ENCODE data around the gene CHMP1B.

DNA sequence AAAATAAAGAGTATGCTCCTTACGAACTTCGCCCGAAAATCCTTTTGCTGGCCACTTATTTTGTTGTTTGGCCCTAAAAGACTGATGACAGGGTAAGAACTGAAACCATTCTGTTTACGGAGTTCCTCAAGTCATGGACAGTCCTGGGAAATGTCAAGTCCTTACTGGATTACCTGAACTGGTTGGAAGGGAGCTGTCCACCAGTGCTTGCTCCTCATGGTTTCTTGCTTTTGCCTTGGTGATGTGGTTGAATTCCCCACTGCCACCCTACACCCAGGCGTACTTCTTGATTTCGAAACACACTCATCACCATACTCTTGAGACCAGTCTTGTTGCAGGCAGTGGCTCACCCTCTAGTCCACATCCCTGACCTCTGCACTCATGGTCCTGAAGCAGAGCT is 49.1 kb upstream of the CHMP1B start:
- TF ChIP-seq, protein P1, sequence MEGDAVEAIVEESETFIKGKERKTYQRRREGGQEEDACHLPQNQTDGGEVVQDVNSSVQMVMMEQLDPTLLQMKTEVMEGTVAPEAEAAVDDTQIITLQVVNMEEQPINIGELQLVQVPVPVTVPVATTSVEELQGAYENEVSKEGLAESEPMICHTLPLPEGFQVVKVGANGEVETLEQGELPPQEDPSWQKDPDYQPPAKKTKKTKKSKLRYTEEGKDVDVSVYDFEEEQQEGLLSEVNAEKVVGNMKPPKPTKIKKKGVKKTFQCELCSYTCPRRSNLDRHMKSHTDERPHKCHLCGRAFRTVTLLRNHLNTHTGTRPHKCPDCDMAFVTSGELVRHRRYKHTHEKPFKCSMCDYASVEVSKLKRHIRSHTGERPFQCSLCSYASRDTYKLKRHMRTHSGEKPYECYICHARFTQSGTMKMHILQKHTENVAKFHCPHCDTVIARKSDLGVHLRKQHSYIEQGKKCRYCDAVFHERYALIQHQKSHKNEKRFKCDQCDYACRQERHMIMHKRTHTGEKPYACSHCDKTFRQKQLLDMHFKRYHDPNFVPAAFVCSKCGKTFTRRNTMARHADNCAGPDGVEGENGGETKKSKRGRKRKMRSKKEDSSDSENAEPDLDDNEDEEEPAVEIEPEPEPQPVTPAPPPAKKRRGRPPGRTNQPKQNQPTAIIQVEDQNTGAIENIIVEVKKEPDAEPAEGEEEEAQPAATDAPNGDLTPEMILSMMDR (conservative IDR thresholded peaks at IDR 0.05 in 1 of 2, IDR thresholded peaks at IDR 0.05 in 1 of 2; ENCODE audit: extremely low read depth in 1 of 2, insufficient read depth in 1 of 2, low read depth in 1 of 2, low read length in 2 of 2): no peak
- no peak for TF ChIP-seq EZH2 (IDR thresholded peaks at IDR 0.05; ENCODE audit: borderline replicate concordance, low read length)

Measured in mammary epithelial cell (primary cell).